HG02870 (cell line): Measurements from ENCODE around the gene ZNF648.
"Not testable (repeated sequence)": the region's sequence is repeated elsewhere in the genome, so short reads cannot be mapped to it uniquely, and the experiment has no call there.

Source experiments
- ATAC-seq: cut with Tn5 transposase; IDR thresholded peaks from one replicate; pipeline ENCODE4 v1.9.1; 2021; ENCODE audit warnings: mild to moderate bottlenecking, moderate library complexity; ENCODE audit not compliant: unreplicated experiment

The ZNF648 gene

GRCh38 chr1:182061594-182061993 is at the start of gene ZNF648:
Gene ZNF648 (minus strand): TSS chr1:182061712. CDS start chr1:182058010, 3,702 bp downstream.
- no peak for ATAC-seq

GRCh38 chr1:182110635-182111034 is 49.1 kb upstream of the ZNF648 start:
- ATAC-seq, result no peak

GRCh38 chr1:182109771-182110170 is 48.3 kb upstream of the ZNF648 start:
- no peak for ATAC-seq

- ATAC-seq, result no peak
Observed at GRCh38 chr1:182107209-182107608, 45.7 kb upstream of the ZNF648 start.

GRCh38 chr1:182102043-182102416 is 40.5 kb upstream of the ZNF648 start:
- ATAC-seq, result no peak

- ATAC-seq, result no peak
Observed at GRCh38 chr1:182101415-182102042, 40.0 kb upstream of the ZNF648 start.

- ATAC-seq, result no peak
Observed at GRCh38 chr1:182098301-182098700, 36.8 kb upstream of the ZNF648 start.

GRCh38 chr1:182095946-182096345 is 34.4 kb upstream of the ZNF648 start:
- ATAC-seq, result no peak

GRCh38 chr1:182094514-182095005 is 33.0 kb upstream of the ZNF648 start:
- ATAC-seq, result not testable (repeated sequence)

GRCh38 chr1:182093781-182094180 is 32.3 kb upstream of the ZNF648 start:
- ATAC-seq, result no peak

GRCh38 chr1:182092336-182092735 is 30.8 kb upstream of the ZNF648 start:
- no peak for ATAC-seq

- ATAC-seq, result no peak
Observed at GRCh38 chr1:182091083-182091482, 29.6 kb upstream of the ZNF648 start.

- ATAC-seq, result no peak
Observed at GRCh38 chr1:182087719-182088350, 26.3 kb upstream of the ZNF648 start.

- no peak for ATAC-seq
Observed at GRCh38 chr1:182087304-182087703, 25.8 kb upstream of the ZNF648 start.

- no peak for ATAC-seq
Observed at GRCh38 chr1:182086620-182087019, 25.1 kb upstream of the ZNF648 start.

- ATAC-seq, result no peak
Observed at GRCh38 chr1:182086136-182086535, 24.6 kb upstream of the ZNF648 start.

GRCh38 chr1:182085726-182086125 is 24.2 kb upstream of the ZNF648 start:
- no peak for ATAC-seq

GRCh38 chr1:182084487-182085316 is 23.2 kb upstream of the ZNF648 start:
- ATAC-seq, result peak; percentile 63

GRCh38 chr1:182083851-182084486 is 22.5 kb upstream of the ZNF648 start:
- ATAC-seq, result no peak

GRCh38 chr1:182080955-182081582 is 19.6 kb upstream of the ZNF648 start:
- no peak for ATAC-seq

- ATAC-seq, result no peak
Observed at GRCh38 chr1:182080040-182080439, 18.5 kb upstream of the ZNF648 start.
